Measurements from ENCODE around the gene STARD5. TPM values are rescaled to one million over a fixed set of nuclear protein-coding genes. Genes with fewer than 3 reads are reported as not detected.
A peak's percentile ranks its signal among the peaks of the same experiment; 100 is the strongest.

STARD5 gene
- total and polyA plus RNA-seq, 8 donors: 1.1 to 4.0 (median 2.1) TPM

GRCh38 chr15:81288616-81289015, 35.3 kb downstream of the STARD5 start:
- Histone ChIP-seq H3K36me3 (no peaks in the 10 kb centered on the region), H3K9me3 (no peaks in the 10 kb centered on the region), H3K27me3 (no peaks in the 10 kb centered on the region), H3K27ac (no peak overlapping the region), H3K4me3 (no peak overlapping the region), H3K4me1 (no peaks in the 10 kb centered on the region)
- 83 to 85% methylated on average over 8 of the region's 8 CpGs for WGBS, 2 donors
- no peak for TF ChIP-seq CTCF (IDR thresholded peaks at IDR 0.05)
- FAIRE-seq (no peak), ATAC-seq (no peak), DNase-seq (no peak)
- intact Hi-C loops (cut with DNase I): loop anchor here in 1 of 3 donors (10.0 kb wide), 1 partner anchor 116 kb away; no protein-coding TSS in a partner anchor

GRCh38 chr15:81288040-81288439, 35.9 kb downstream of the STARD5 start:
- DNase-seq: no peak
- H3K36me3 ChIP-seq: no peaks in the 10 kb centered on the region
- intact Hi-C loops (cut with DNase I): loop anchor here in 1 of 3 donors (10.0 kb wide), 1 partner anchor 117 kb away; no protein-coding TSS in a partner anchor
- no peaks in the 10 kb centered on the region for H3K27me3 ChIP-seq
- H3K27ac ChIP-seq: no peak overlapping the region
- no peaks in the 10 kb centered on the region for H3K4me1 ChIP-seq
- no peak overlapping the region for H3K4me3 ChIP-seq
- no peak for FAIRE-seq
- no peak for ATAC-seq
- TF ChIP-seq CTCF (IDR thresholded peaks at IDR 0.05): no peak
- WGBS, 2 donors: 92 to 100% methylated on average over 3 of the region's 3 CpGs
- H3K9me3 ChIP-seq: no peaks in the 10 kb centered on the region

- ATAC-seq (peak in 1 of 4 donors; percentile 56), DNase-seq (no peak), FAIRE-seq (no peak)
- TF ChIP-seq CTCF (IDR thresholded peaks at IDR 0.05): no peak
- no peaks in the 10 kb centered on the region for H3K9me3 ChIP-seq
- H3K4me1 ChIP-seq: no peaks in the 10 kb centered on the region
- WGBS, 2 donors: 71 to 76% methylated on average over 2 of the region's 2 CpGs
- intact Hi-C loops (cut with DNase I): loop anchor here in 1 of 3 donors (10.0 kb wide), 1 partner anchor 118 kb away; no protein-coding TSS in a partner anchor
- H3K4me3 ChIP-seq: no peak overlapping the region
- no peaks in the 10 kb centered on the region for H3K27me3 ChIP-seq
- H3K36me3 ChIP-seq: no peaks in the 10 kb centered on the region
- H3K27ac ChIP-seq: no peak overlapping the region
Observed at GRCh38 chr15:81286621-81287121, 37.3 kb downstream of the STARD5 start.

GRCh38 chr15:81285461-81285860, 38.5 kb downstream of the STARD5 start:
- ATAC-seq (no peak), DNase-seq (no peak), FAIRE-seq (no peak)
- no peak for TF ChIP-seq CTCF (IDR thresholded peaks at IDR 0.05)
- WGBS, 2 donors: 79 to 85% methylated on average over 6 of the region's 6 CpGs
- Histone ChIP-seq H3K27me3 (no peaks in the 10 kb centered on the region), H3K4me3 (no peak overlapping the region), H3K27ac (no peak overlapping the region), H3K4me1 (no peaks in the 10 kb centered on the region), H3K36me3 (no peaks in the 10 kb centered on the region), H3K9me3 (no peaks in the 10 kb centered on the region)
- intact Hi-C loops (cut with DNase I): loop anchor here in 1 of 3 donors (10.0 kb wide), 1 partner anchor 119 kb away; no protein-coding TSS in a partner anchor

GRCh38 chr15:81284256-81285031, 39.5 kb downstream of the STARD5 start:
- Histone ChIP-seq H3K36me3 (no peaks in the 10 kb centered on the region), H3K4me3 (no peak overlapping the region), H3K27ac (no peak overlapping the region), H3K4me1 (no peaks in the 10 kb centered on the region), H3K27me3 (no peaks in the 10 kb centered on the region), H3K9me3 (no peaks in the 10 kb centered on the region)
- intact Hi-C loops (cut with DNase I): loop anchor here in 2 of 3 donors (5.0 to 10.0 kb wide), 2 partner anchors 113 to 120 kb away; no protein-coding TSS in a partner anchor
- FAIRE-seq (no peak), ATAC-seq (peak in 1 of 4 donors; percentile 57), DNase-seq (no peak)
- WGBS, 2 donors: 69 to 73% methylated on average over 5 of the region's 5 CpGs
- no peak for TF ChIP-seq CTCF (IDR thresholded peaks at IDR 0.05)
